Right lobe of liver (tissue), 6 donors: ENCODE data around the gene PRICKLE3. TPM values are rescaled to one million over a fixed set of nuclear protein-coding genes. Genes with fewer than 3 reads are reported as not detected.
A peak's percentile ranks its signal among the peaks of the same experiment; 100 is the strongest.
"Not testable (repeated sequence)": the region's sequence is repeated elsewhere in the genome, so short reads cannot be mapped to it uniquely, and the experiment has no call there.

Experiments used
- ATAC-seq, 4 donors: fragments of 200-7000 bp; cut with Tn5 transposase; one replicate each; pipeline ENCODE4 v1.9.1; 2020; ENCODE audit warnings: mild to moderate bottlenecking in 4 of 4, moderate library complexity in 4 of 4
- DNase-seq, 3 donors: peaks; one replicate each; pipeline ENCODE4 v3.0.0-alpha.2; 2020
- H3K27ac ChIP-seq, 3 donors: fragments of 200-600 bp; one replicate each; pipeline ENCODE4 v1.8.0; 2022
- H3K27me3 ChIP-seq, 2 donors: fragments of 200-600 bp; one replicate each; pipeline ENCODE4 v1.8.0; 2022
- H3K36me3 ChIP-seq, 4 donors: fragments of 200-600 bp; sonication (generic) in 1 of 4; one replicate each; pipeline versions ENCODE4 v1.5.1 to v1.8.0; 2017 to 2022; ENCODE audit warnings: control low read depth in 1 of 4
- H3K4me1 ChIP-seq, 4 donors: fragments of 200-600 bp; sonication (generic) in 1 of 4; one replicate each; pipeline versions ENCODE4 v1.5.1 to v1.8.0; 2017 to 2022; ENCODE audit warnings: control low read depth in 1 of 4
- H3K4me3 ChIP-seq, 3 donors: fragments of 200-600 bp; one replicate each; pipeline ENCODE4 v1.8.0; 2022
- H3K9me3 ChIP-seq, 4 donors: fragments of 200-600 bp; sonication (generic) in 1 of 4; one replicate each; pipeline versions ENCODE4 v1.5.1 to v1.8.0; 2017 to 2022; ENCODE audit warnings: control low read depth in 1 of 4
- POLR2A ChIP-seq: fragments of 450-650 bp; IDR thresholded peaks from one replicate; pipeline ENCODE4 v1.6.1; 2017; ENCODE audit warnings: antibody characterized with exemption, mild to moderate bottlenecking
- WGBS: methylation state at CpG from one replicate; pipeline ENCODE4 v1.1.6; 2018; ENCODE audit warnings: low coverage, low lambda C conversion rate; ENCODE audit not compliant: insufficient coverage; ENCODE audit errors: missing lambda C conversion rate; 5-methylcytosine and 5-hydroxymethylcytosine counted together
- intact Hi-C, 2 donors: fragments of 100-400 bp; cut with DNase I; formaldehyde crosslinking; loops; one replicate each; pipeline versions ENCODE4 v1.11.2 to v1.14.1; 2022
- small RNA-seq, 2 experiments: library from RNA; depleted of rRNA; stranded (forward); fragments of <200 nt; gene quantifications; one replicate each; pipeline ENCODE3, GENCODE V24; 2016
- total RNA-seq, 6 experiments: library from RNA; depleted of rRNA in 2 of 6; stranded (reverse); fragments of >200 nt in 2 of 6; fragmentation: NEBNext Ultra II Directional in 3 of 6; extraction: Animal tissue kit (Norgen Biotek cat#: 25700) in 3 of 6; gene quantifications; one replicate each; pipeline versions ENCODE4 v1.1.0 to v1.2.4, GENCODE V29; 2016 to 2023
- TF ChIP-seq, protein P1 (sequence below), 4 donors: fragments of 200-600 bp in 3 of 4; fragments of 450-650 bp in 1 of 4; IDR thresholded peaks; one replicate each; pipeline versions ENCODE4 v1.5.1 to v1.8.0; 2016 to 2022; ENCODE audit warnings: antibody characterized with exemption in 4 of 4, mild to moderate bottlenecking in 2 of 4
- donor health status: DM: no; HTN: yes; CAD: no.
- donor health status: DM: no; HTN: no; CAD: no.
- donor health status: DM: no; HTN: no; CAD: no.
- donor health status: DM: no; HTN: yes; CAD: no.
- donor health status: DM: no; HTN: yes; CAD: no.

PRICKLE3 gene
- total RNA-seq, 6 experiments from 2014 or later: 3.8 to 6.4 (median 5.0) TPM

DNA sequence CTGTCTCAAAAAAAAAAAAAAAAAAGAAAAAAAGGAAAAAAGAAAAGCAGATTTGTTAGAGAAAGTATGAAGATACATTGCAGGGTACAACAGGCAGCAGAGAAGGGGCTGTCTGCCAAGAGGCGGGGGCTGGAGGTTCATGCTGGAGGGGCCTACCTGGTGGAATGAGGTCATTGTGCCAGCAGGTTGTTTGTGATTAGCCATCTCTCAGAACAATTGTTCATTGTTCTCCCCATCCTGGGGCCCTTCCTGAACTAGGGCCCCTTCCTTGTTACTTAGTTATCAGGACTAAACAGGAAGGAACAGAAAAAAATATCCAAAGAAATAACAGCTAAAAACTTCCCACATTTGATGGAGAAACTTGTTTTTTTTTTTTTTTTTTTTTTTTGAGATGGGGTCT is 48.7 kb downstream of the PRICKLE3 start:
- H3K4me3 ChIP-seq: no peak overlapping the region
- peak in 1 of 3 donors; percentile 33 for DNase-seq
- H3K36me3 ChIP-seq: no peaks in the 10 kb centered on the region
- WGBS: 73% methylated on average over 1 of the region's 1 CpG
- no peaks in the 10 kb centered on the region for H3K9me3 ChIP-seq
- peak in 1 of 4 donors; percentile 54 for ATAC-seq
- H3K4me1 ChIP-seq: no peaks in the 10 kb centered on the region
- H3K27me3 ChIP-seq: no peaks in the 10 kb centered on the region
- no peak overlapping the region for H3K27ac ChIP-seq
- intact Hi-C loops: no loop called here
- no peak for TF ChIP-seq POLR2A
- TF ChIP-seq, protein P1, sequence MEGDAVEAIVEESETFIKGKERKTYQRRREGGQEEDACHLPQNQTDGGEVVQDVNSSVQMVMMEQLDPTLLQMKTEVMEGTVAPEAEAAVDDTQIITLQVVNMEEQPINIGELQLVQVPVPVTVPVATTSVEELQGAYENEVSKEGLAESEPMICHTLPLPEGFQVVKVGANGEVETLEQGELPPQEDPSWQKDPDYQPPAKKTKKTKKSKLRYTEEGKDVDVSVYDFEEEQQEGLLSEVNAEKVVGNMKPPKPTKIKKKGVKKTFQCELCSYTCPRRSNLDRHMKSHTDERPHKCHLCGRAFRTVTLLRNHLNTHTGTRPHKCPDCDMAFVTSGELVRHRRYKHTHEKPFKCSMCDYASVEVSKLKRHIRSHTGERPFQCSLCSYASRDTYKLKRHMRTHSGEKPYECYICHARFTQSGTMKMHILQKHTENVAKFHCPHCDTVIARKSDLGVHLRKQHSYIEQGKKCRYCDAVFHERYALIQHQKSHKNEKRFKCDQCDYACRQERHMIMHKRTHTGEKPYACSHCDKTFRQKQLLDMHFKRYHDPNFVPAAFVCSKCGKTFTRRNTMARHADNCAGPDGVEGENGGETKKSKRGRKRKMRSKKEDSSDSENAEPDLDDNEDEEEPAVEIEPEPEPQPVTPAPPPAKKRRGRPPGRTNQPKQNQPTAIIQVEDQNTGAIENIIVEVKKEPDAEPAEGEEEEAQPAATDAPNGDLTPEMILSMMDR (IDR thresholded peaks at IDR 0.05): no peak

DNA sequence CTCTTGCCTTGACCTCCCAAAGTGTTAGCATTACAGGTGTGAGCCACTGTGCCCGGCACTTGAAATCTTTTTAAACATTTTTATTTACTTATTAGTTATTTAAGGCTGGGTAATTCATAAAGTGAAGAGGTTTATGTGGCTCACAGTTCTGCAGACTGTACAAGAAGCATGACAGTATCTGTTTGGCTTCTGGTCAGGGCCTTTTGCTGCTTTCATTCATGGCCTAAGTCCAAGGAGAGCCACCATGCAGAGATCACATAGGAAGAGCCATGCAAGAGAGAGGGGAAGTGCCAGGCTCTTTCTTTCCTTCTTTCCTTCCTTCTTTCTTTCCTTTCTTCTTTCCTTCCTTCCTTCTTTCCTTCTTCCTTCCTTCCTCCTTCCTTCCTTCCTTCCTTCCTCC is 52.4 kb downstream of the PRICKLE3 start:
- TF ChIP-seq POLR2A: no peak
- TF ChIP-seq, protein P1 (IDR thresholded peaks at IDR 0.05): no peak
- no peak overlapping the region for H3K4me3 ChIP-seq
- H3K27me3 ChIP-seq: no peaks in the 10 kb centered on the region
- no peaks in the 10 kb centered on the region for H3K4me1 ChIP-seq
- ATAC-seq (no peak), DNase-seq (no peak)
- no peaks in the 10 kb centered on the region for H3K9me3 ChIP-seq
- WGBS: 67% methylated on average over 1 of the region's 1 CpG
- no peak overlapping the region for H3K27ac ChIP-seq
- intact Hi-C loops: no loop called here
- H3K36me3 ChIP-seq: no peaks in the 10 kb centered on the region

DNA sequence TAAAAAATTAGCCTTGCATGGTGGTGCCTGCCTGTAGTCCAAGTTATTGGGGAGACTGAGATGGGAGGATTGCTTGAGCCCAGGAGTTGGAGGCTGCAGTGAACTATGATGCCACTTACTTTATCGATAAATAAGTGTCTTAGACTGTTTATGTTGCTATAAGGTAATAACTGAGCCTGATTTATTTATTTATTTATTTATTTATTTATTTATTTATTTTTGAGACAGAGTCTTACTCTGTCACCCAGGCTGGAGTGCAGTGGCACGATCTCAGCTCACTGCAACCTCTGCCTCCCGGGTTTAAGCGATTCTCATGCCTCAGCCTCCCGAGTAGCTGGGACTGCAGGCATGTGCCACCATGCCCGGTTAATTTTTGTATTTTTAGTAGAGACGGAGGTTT is 53.9 kb downstream of the PRICKLE3 start:
- intact Hi-C loops, H3K4me3 ChIP-seq, H3K36me3 ChIP-seq, H3K9me3 ChIP-seq, H3K27me3 ChIP-seq, H3K27ac ChIP-seq, ATAC-seq, H3K4me1 ChIP-seq: not testable (repeated sequence)
- peak in 1 of 3 donors; percentile 8 for DNase-seq
- 88% methylated on average over 7 of the region's 7 CpGs for WGBS

DNA sequence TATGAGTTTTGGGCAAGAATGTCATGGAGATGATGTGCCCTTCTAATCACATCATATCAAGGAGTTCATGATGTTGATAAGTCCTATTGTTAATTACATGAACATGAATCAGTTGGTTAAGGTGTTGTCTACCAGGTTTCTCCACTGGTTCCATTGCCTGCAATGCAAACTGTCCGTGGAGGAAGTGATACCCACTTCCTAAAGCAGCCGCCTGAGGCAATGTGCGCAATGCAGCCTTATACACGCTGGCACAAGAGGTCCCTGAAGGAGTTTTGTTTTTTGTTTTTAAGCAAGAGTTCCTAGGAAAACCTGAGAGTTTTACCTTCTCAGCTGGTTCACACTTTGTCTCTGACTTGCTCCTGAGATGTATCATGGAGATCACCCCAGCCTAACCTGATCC is 56.7 kb downstream of the PRICKLE3 start:
- Histone ChIP-seq H3K27ac (no peak overlapping the region), H3K36me3 (no peaks in the 10 kb centered on the region), H3K4me3 (no peak overlapping the region), H3K4me1 (no peaks in the 10 kb centered on the region), H3K27me3 (no peaks in the 10 kb centered on the region), H3K9me3 (no peaks in the 10 kb centered on the region)
- no peak for ATAC-seq
- peak in 1 of 3 donors; percentile 14 for DNase-seq
- intact Hi-C loops: no loop called here
- 33% methylated on average over 4 of the region's 4 CpGs for whole genome bisulfite sequencing
- TF ChIP-seq, protein P1 (IDR thresholded peaks at IDR 0.05): no peak
- no peak for TF ChIP-seq POLR2A

DNA sequence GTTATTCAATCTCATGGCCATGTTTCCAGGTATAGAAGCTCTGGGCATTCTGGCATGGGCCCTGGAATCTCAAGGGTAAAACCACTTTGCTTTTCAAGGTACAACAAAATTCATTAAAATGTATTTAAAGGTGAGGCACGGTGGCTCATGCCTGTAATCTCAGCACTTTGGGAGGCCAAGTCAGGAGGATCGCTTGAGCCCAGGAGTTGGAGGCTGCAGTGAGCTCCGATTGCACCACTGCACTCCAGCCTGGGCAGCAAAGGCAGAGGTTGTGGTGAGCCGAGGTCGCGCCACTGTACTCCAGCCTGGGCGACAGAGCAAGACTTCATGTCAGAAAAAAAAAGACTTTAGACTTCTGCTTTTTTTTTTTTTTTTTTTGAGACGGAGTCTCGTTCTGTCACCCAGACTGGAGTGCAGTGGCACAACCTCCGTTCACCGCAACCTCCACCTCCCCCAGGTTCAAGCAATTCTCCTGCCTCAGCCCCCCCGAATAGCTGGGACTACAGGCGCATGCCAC is 58.4 kb downstream of the PRICKLE3 start:
- H3K9me3 ChIP-seq, ATAC-seq, H3K27me3 ChIP-seq, H3K4me3 ChIP-seq, H3K4me1 ChIP-seq, intact Hi-C loops, H3K36me3 ChIP-seq, H3K27ac ChIP-seq: not testable (repeated sequence)
- peak in 1 of 3 donors; percentile 19 for DNase-seq
- 62% methylated on average over 13 of the region's 13 CpGs for WGBS

Small RNA genes lying within 50 kb of the gene (small RNA-seq; reads per million reads assigned to genes)
- 0 reads per million in 2 experiments for gene RN7SL262P

Other genes starting within 250 kb of the PRICKLE3 start
- gene OTUD5, start 228.8 kb downstream of the PRICKLE3 start, total RNA-seq: 10 to 100 TPM; 14.4 to 24.1 (median 21.6) TPM
- 1 to 10 TPM in 1 of 6 experiments, under 1 TPM in 5; 0.31 to 1.2 (median 0.46) TPM for gene KCND1, start 214.5 kb downstream of the PRICKLE3 start, total RNA-seq
- 10 to 100 TPM; 15.3 to 32.1 (median 22.0) TPM for gene GRIPAP1, start 184.1 kb downstream of the PRICKLE3 start, total RNA-seq
- gene TFE3, start 143.0 kb downstream of the PRICKLE3 start, total RNA-seq: 10 to 100 TPM; 14.9 to 43.3 (median 23.3) TPM
- gene CCDC120, start 127.4 kb downstream of the PRICKLE3 start, total RNA-seq: 10 to 100 TPM in 1 of 6 experiments, 1 to 10 TPM in 5; 3.3 to 12.1 (median 4.5) TPM
- gene PRAF2, start 112.4 kb downstream of the PRICKLE3 start, total RNA-seq: 10 to 100 TPM in 1 of 6 experiments, 1 to 10 TPM in 5; 3.1 to 11.2 (median 5.1) TPM
- gene WDR45, start 106.5 kb downstream of the PRICKLE3 start, total RNA-seq: 10 to 100 TPM; 31.8 to 65.2 (median 47.9) TPM
- 10 to 100 TPM in 3 of 6 experiments, 1 to 10 TPM in 3; 9.3 to 14.9 (median 10.2) TPM for gene GPKOW, start 62.6 kb downstream of the PRICKLE3 start, total RNA-seq
- gene MAGIX, start 23.6 kb downstream of the PRICKLE3 start, total RNA-seq: 10 to 100 TPM in 4 of 6 experiments, 1 to 10 TPM in 2; 8.8 to 24.0 (median 18.4) TPM
- gene PLP2, start 14.5 kb downstream of the PRICKLE3 start, total RNA-seq: 10 to 100 TPM in 4 of 6 experiments, 1 to 10 TPM in 2; 7.4 to 24.4 (median 14.5) TPM
- under 1 TPM in 5 of 6 experiments, not detected in 1; 0.12 to 0.39 (median 0.27) TPM for gene SYP, start 13.8 kb upstream of the PRICKLE3 start, total RNA-seq
- under 1 TPM in 1 of 6 experiments, not detected in 5; 0.06 TPM for gene CACNA1F, start 47.0 kb upstream of the PRICKLE3 start, total RNA-seq
- gene CCDC22, start 49.1 kb upstream of the PRICKLE3 start, total RNA-seq: 10 to 100 TPM in 1 of 6 experiments, 1 to 10 TPM in 5; 7.7 to 10.9 (median 8.7) TPM
- gene FOXP3, start 78.3 kb upstream of the PRICKLE3 start, total RNA-seq: 1 to 10 TPM in 1 of 6 experiments, under 1 TPM in 5; 0.18 to 1.2 (median 0.32) TPM
- 1 to 10 TPM; 1.6 to 4.0 (median 2.2) TPM for gene PPP1R3F, start 83.4 kb upstream of the PRICKLE3 start, total RNA-seq
- not detected for gene GAGE10, start 117.3 kb upstream of the PRICKLE3 start, total RNA-seq
- not detected for gene GAGE12J, start 135.7 kb upstream of the PRICKLE3 start, total RNA-seq
- gene GAGE13, start 145.2 kb upstream of the PRICKLE3 start, total RNA-seq: not detected